HG03159 (cell line): ENCODE measurements around the gene PRMT9.
A peak's percentile ranks its signal among the peaks of the same experiment; 100 is the strongest.

Experiments used
- ATAC-seq: cut with Tn5 transposase; IDR thresholded peaks from one replicate; pipeline ENCODE4 v1.9.1; 2021; ENCODE audit warnings: mild to moderate bottlenecking, moderate library complexity; ENCODE audit not compliant: unreplicated experiment

The PRMT9 gene

GRCh38 chr4:147682755-147683154 is 1.2 kb downstream of the PRMT9 start:
- no peak for ATAC-seq

GRCh38 chr4:147678796-147679549 is 5.0 kb downstream of the PRMT9 start:
- no peak for ATAC-seq

- no peak for ATAC-seq
Observed at GRCh38 chr4:147678106-147678505, 5.9 kb downstream of the PRMT9 start.

GRCh38 chr4:147674496-147674895 is 9.5 kb downstream of the PRMT9 start:
- ATAC-seq = no peak

- ATAC-seq = no peak
Observed at GRCh38 chr4:147674073-147674472, 9.9 kb downstream of the PRMT9 start.

- ATAC-seq = no peak
Observed at GRCh38 chr4:147658501-147658900, 25.5 kb downstream of the PRMT9 start.

GRCh38 chr4:147655639-147656038 is 28.3 kb downstream of the PRMT9 start:
- no peak for ATAC-seq

GRCh38 chr4:147651563-147651962 is 32.4 kb downstream of the PRMT9 start:
- ATAC-seq = peak; percentile 53

GRCh38 chr4:147648656-147649055 is 35.3 kb downstream of the PRMT9 start:
- no peak for ATAC-seq

GRCh38 chr4:147645099-147645498 is 38.9 kb downstream of the PRMT9 start:
- no peak for ATAC-seq

GRCh38 chr4:147644471-147644870 is 39.5 kb downstream of the PRMT9 start:
- no peak for ATAC-seq

- ATAC-seq = no peak
Observed at GRCh38 chr4:147643616-147644015, 40.3 kb downstream of the PRMT9 start.

GRCh38 chr4:147640331-147640730 is 43.6 kb downstream of the PRMT9 start:
- ATAC-seq = no peak

GRCh38 chr4:147639388-147639787 is 44.6 kb downstream of the PRMT9 start:
- no peak for ATAC-seq

GRCh38 chr4:147638942-147639341 is 45.0 kb downstream of the PRMT9 start:
- peak; percentile 45 for ATAC-seq

- ATAC-seq = no peak
Observed at GRCh38 chr4:147638365-147638764, 45.6 kb downstream of the PRMT9 start.

- no peak for ATAC-seq
Observed at GRCh38 chr4:147635348-147635747, 48.6 kb downstream of the PRMT9 start.

- ATAC-seq = no peak
Observed at GRCh38 chr4:147633643-147634042, 50.3 kb downstream of the PRMT9 start.

GRCh38 chr4:147633113-147633512 is 50.9 kb downstream of the PRMT9 start:
- no peak for ATAC-seq

GRCh38 chr4:147629783-147630730 is 53.9 kb downstream of the PRMT9 start:
- no peak for ATAC-seq

- no peak for ATAC-seq
Observed at GRCh38 chr4:147628415-147628814, 55.5 kb downstream of the PRMT9 start.

- no peak for ATAC-seq
Observed at GRCh38 chr4:147626903-147627302, 57.1 kb downstream of the PRMT9 start.
